Central memory CD4-positive, alpha-beta T cell (primary cell): ENCODE data around the gene TLCD3A.
"Not testable (repeated sequence)": the region's sequence is repeated elsewhere in the genome, so short reads cannot be mapped to it uniquely, and the experiment has no call there.

ENCODE experiments used
- DNase-seq: peaks from one replicate; pipeline ENCODE4 v3.0.0; 2022
- total RNA-seq, 3 experiments: gene quantifications; one replicate each; lab custom pipeline; 2026; lab: John Stamatoyannopoulos, UW

TLCD3A gene
- total RNA-seq = 0.71 to 4.9 (median 1.2) reads per million in 3 experiments

GRCh38 chr17:732067-732901 lies at the start of gene TLCD3A:
TSS of gene TLCD3A (plus strand) at chr17:732596. CDS start at chr17:732648, 52 bp downstream.
- DNase-seq = peak; percentile 32

GRCh38 chr17:683040-683439 lies 49.4 kb upstream of the TLCD3A start:
- DNase-seq = no peak

GRCh38 chr17:683499-684254 lies 48.7 kb upstream of the TLCD3A start:
- no peak for DNase-seq

DNA sequence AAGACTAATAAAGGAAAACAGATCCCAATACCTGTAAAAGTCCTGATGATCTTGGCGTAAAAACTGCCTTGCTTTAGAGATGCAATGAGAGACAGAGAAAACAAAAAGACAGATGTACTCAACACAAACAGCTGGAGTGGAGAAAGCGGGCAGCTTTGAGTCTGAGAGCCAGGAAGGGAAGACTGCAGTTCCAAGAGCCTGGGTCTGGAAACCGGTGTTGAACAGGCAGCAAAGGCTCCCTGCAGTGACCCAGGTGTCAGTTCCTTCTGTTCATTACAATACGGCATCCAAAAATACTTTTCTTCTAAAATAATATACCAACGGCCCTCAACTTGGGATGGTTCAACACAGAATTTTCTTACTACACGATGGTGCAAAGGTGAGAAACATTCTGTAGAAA lies 47.4 kb upstream of the TLCD3A start:
- DNase-seq = no peak

GRCh38 chr17:688100-688989 lies 44.1 kb upstream of the TLCD3A start:
- DNase-seq = no peak

DNA sequence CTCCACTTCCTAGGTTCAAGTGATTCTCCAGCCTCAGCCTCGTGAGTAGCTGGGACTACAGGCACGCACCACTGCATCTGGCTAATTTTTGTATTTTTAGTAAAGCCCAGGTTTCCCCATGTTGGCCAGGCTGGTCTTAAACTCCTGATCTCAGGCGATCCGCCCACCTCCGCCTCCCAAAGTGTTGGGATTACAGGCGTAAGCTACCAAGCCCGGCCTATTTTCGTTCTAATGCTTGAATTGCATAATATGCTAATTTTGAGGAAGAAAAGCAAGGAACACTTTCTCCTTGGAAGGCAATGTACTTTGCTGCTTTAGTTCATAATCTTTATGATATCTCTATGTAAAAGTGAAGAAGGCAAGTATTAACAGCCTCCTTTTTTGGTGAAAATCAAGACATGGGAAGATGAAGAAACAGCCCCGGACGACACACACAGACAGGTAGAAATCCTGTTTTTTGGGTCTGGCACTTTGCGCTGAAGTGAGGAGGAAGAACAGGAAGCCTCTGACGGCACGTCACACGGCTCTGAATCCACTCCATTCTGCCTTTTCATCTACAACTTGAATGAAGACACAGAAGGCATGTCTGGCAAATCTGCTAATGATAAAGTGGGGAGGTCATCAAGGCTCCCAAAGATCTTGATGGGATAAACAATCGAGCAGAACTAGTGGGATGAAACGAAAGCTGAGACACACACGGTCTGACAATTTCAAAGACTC lies 42.7 kb upstream of the TLCD3A start:
- DNase-seq = no peak

- DNase-seq = no peak
Observed at GRCh38 chr17:690361-690760, 42.0 kb upstream of the TLCD3A start.

DNA sequence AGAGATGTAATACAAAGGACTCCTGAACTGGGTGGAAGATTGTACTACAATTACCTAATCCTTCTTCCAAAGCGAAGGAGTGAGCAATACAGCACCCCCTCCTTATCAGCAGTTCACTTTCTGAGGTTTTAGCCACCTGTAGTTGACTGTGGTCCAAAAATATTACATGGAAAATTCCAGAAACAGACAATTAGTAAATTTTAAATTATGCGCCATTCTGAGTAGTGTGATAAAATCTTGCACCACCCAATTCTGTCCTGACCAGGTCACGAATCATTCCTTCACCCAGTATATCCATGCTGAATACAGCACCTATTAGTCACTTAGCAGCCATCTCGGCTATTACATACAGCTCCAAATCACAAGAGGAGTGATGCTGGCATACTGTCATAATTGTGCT lies 41.0 kb upstream of the TLCD3A start:
- no peak for DNase-seq

GRCh38 chr17:692116-692515 lies 40.3 kb upstream of the TLCD3A start:
- no peak for DNase-seq

DNA sequence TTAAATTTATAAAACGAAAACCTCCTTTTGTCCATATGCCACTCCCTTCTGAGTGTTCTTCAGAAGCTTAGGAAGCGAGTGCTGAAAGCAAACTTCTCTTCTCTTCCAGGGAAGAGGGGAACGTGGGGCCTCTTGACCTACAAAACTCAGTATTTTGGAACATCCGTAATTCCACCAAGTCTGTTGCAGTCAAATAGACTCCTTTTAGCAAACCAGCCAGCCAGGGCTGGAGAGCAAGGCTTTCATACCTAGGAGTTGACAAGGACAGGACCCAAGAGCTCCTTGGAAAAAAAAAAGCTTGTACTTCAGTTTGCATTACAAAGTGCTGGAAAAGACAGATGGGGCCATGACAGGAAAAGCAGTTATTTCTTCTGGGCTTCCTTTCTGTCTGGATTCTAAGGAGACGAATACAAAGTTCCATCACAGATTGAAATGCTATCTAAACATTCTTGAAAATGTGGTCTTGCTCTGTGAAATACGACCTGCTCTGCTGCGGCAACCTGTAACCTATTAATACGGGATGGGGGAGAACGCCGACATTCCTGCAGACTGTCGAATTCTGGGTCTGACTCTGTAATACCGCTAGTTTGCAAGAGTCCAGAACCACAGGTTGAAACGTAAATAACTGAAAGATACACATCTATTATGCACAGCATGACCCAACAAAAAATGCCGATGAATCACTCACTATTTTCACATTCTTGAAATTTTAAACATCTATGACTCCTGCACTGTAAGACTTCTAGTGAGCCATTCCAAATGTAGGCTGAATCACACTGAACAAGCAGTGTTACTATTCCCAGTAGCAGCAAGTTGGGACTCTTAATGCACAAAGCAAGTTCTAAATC lies 38.4 kb upstream of the TLCD3A start:
- DNase-seq = no peak

DNA sequence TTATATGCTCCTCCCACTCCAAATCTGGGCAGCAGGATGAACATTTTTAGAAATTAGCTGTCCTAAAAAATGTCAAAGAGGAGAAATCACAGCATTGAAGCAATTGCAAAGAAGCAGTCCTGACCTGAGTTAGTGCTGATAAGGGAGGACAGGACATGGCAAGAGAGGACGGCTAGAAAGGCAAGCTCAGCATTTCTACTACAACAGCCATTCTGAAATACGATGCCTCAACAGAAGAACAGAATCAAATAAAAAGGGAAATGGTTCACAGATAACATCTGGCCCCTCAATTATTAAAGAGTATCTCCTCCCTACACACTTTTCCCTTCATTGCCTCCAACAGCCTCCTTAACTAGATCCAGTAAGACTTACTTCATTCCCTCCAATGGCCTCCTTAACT lies 36.0 kb upstream of the TLCD3A start:
- no peak for DNase-seq

DNA sequence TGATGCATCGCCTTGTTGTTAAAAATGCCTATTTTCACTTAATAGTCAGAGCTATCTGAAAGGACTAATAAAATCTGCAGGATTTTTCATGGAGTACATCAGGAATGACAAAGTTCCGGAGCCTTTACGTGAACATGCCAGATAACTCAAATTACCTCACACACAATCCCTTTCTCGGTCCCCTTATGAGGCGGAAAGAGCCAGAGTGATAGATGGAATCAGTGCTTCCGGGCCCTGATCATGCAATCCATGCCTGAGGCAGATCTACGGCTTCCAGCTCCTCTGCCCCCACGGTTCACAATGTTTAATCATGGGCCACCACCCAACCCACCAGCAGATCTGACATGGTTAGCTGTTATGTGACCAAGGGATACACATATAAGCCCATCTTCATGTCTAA lies 34.7 kb upstream of the TLCD3A start:
- DNase-seq = no peak

DNA sequence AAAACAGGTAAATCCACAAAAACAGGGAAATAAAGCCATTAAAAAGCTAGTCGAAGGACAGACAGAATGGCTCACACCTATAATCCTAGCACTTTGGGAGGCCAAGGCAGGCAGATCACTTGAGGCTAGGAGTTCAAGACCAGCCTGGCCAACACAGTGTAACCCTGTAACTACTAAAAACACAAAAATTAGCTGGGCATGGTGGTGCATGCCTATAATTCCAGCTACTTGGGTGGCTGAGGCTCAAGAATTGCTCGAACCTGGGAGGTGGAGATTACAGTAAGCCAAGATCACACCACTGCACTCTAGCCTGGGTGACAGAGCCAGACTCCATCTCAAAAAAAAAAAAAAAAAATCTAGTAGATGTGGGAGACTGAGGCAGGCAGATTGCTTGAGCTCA lies 34.3 kb upstream of the TLCD3A start:
- not testable (repeated sequence) for DNase-seq

- DNase-seq = no peak
Observed at GRCh38 chr17:699345-699744, 33.1 kb upstream of the TLCD3A start.

- peak; percentile 43 for DNase-seq
Observed at GRCh38 chr17:700504-701094, 31.8 kb upstream of the TLCD3A start.

- DNase-seq = no peak
Observed at GRCh38 chr17:703081-703875, 29.1 kb upstream of the TLCD3A start.

DNA sequence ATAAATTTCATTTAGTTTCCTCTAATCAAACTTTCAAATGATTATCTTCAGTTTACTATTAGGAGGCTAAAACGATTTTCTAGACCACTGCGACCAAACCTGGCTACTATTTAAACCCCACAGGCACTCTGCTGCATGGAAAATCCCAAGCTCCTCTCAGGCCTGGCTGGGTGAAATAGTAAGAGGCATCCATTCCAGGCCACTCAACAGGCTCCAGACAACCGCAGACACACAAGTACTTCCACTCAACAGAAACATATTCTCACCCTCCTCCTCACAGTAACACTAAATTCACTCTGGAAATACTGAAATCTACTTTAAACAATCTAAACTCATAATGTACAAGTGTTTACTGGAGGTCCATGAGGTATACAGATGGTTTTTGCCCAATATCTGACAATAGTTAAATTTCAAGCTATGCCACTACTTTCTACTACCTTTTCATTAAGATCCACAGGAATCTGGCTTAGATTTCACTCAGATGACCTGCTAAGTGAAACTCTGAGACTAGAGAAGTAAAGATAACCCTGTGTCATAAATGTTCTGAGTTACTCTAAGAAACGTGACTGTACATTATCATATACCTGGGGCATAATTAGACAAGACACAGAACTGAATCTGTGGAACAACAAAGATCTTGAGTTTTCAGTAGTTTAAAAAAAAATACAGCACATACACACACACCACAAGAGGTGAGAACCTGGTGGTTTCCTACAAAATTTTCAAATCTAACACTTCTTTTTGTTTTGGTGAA lies 28.1 kb upstream of the TLCD3A start:
- no peak for DNase-seq

DNA sequence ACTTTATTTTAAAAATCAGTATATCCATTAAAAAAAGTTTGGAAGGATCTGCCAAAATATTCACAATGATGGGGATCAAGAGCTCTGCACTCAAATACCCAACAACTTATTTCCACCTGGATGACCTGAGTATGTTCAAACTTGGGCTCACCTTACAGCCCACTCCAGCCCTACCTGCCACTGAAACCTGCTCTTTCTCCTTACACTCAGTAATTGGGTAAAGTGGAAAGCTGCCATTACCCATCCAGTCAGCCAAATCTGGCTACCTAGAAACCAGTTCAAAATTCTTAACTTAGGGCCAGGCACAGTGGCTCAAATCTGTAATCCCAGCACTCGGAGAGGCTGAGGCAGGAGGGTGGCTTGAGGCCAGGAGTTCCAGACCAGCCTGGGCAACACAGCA lies 27.4 kb upstream of the TLCD3A start:
- DNase-seq = no peak

GRCh38 chr17:705863-706262 lies 26.5 kb upstream of the TLCD3A start:
- no peak for DNase-seq
